Trophoblast cell (in vitro differentiated cells and primary cell): Measurements from ENCODE around the gene SLC37A3.

Source experiments
- DNase-seq, 2 donors: peaks; one replicate each; pipeline ENCODE4 v3.0.0-alpha.2; 2016
- H2AFZ ChIP-seq: 2 replicates; pipeline ENCODE4 v1.6.1; 2013; ENCODE audit warnings: low read length, moderate library complexity, mild to moderate bottlenecking; ENCODE audit not compliant: insufficient read depth, poor library complexity
- H2AK5ac ChIP-seq: 2 replicates; pipeline ENCODE4 v1.6.1; 2013; ENCODE audit warnings: mild to moderate bottlenecking, low read length
- H2BK120ac ChIP-seq: 2 replicates; pipeline ENCODE4 v1.6.1; 2013; ENCODE audit warnings: low read length, mild to moderate bottlenecking, moderate library complexity; ENCODE audit not compliant: insufficient read depth, poor library complexity
- H2BK12ac ChIP-seq: 2 replicates; pipeline ENCODE4 v1.6.1; 2013; ENCODE audit warnings: mild to moderate bottlenecking, low read length, moderate library complexity
- H2BK5ac ChIP-seq: 2 replicates; pipeline ENCODE4 v1.6.1; 2013; ENCODE audit warnings: low read length, low read depth, moderate library complexity, mild to moderate bottlenecking; ENCODE audit not compliant: poor library complexity
- H3K14ac ChIP-seq: 2 replicates; pipeline ENCODE4 v1.6.1; 2013; ENCODE audit warnings: mild to moderate bottlenecking, low read length
- H3K18ac ChIP-seq: 2 replicates; pipeline ENCODE4 v1.6.1; 2013; ENCODE audit warnings: mild to moderate bottlenecking, low read length
- H3K23ac ChIP-seq: 2 replicates; pipeline ENCODE4 v1.6.1; 2013; ENCODE audit warnings: low read length
- H3K27ac ChIP-seq: 2 replicates; pipeline ENCODE4 v1.5.1; 2013; ENCODE audit warnings: low read depth, mild to moderate bottlenecking, inconsistent platforms, low read length, moderate library complexity
- H3K27me3 ChIP-seq: 2 replicates; pipeline ENCODE4 v1.6.1; 2013; ENCODE audit warnings: inconsistent platforms, mild to moderate bottlenecking, low read length, moderate library complexity; ENCODE audit not compliant: insufficient read depth
- H3K36me3 ChIP-seq, 2 experiments: 1 replicate in 1 of 2; 2 replicates in 1 of 2; pipeline ENCODE4 v1.6.1; 2013; ENCODE audit warnings: low read length in 2 of 2, mild to moderate bottlenecking in 2 of 2, moderate library complexity in 1 of 2; ENCODE audit not compliant: insufficient read depth in 2 of 2, control insufficient read depth in 1 of 2
- H3K4ac ChIP-seq: 2 replicates; pipeline ENCODE4 v1.6.1; 2013; ENCODE audit warnings: low read depth, mild to moderate bottlenecking, low read length, moderate library complexity
- H3K4me1 ChIP-seq, 2 experiments: 1 replicate in 1 of 2; 2 replicates in 1 of 2; pipeline ENCODE4 v1.6.1; 2013; ENCODE audit warnings: low read length in 2 of 2, mild to moderate bottlenecking in 2 of 2, moderate library complexity in 1 of 2; ENCODE audit not compliant: insufficient read depth in 2 of 2, control insufficient read depth in 1 of 2
- H3K4me2 ChIP-seq: 2 replicates; pipeline ENCODE4 v1.6.1; 2013; ENCODE audit warnings: inconsistent platforms, mild to moderate bottlenecking, low read length, moderate library complexity
- H3K4me3 ChIP-seq: 2 replicates; pipeline ENCODE4 v1.5.1; 2013; ENCODE audit warnings: mild to moderate bottlenecking, low read depth, low read length, inconsistent platforms
- H3K79me1 ChIP-seq: one replicate; pipeline ENCODE4 v1.6.1; 2013; ENCODE audit warnings: low read length
- H3K79me2 ChIP-seq: 2 replicates; pipeline ENCODE4 v1.6.1; 2013; ENCODE audit warnings: low read length, mild to moderate bottlenecking; ENCODE audit not compliant: control insufficient read depth, insufficient read depth, poor library complexity
- H3K9ac ChIP-seq: 2 replicates; pipeline ENCODE4 v1.6.1; 2013; ENCODE audit warnings: mild to moderate bottlenecking, low read length
- H3K9me3 ChIP-seq: 2 replicates; pipeline ENCODE4 v1.6.1; 2013; ENCODE audit warnings: low read depth, mild to moderate bottlenecking, control low read depth, inconsistent platforms, low read length; ENCODE audit not compliant: insufficient read depth
- H4K12ac ChIP-seq: 2 replicates; pipeline ENCODE4 v1.6.1; 2013; ENCODE audit warnings: low read depth, mild to moderate bottlenecking, low read length, moderate library complexity
- H4K8ac ChIP-seq: 2 replicates; pipeline ENCODE4 v1.6.1; 2013; ENCODE audit warnings: low read depth, mild to moderate bottlenecking, low read length, moderate library complexity
- H4K91ac ChIP-seq: one replicate; pipeline ENCODE4 v1.6.1; 2013; ENCODE audit warnings: low read depth, mild to moderate bottlenecking, low read length, moderate library complexity
- WGBS: extraction: QIAGEN DNeasy Blood & Tissue Kit; methylation state at CpG from one replicate; pipeline ENCODE4 v1.1.7; 2013; ENCODE audit warnings: missing lambda C conversion rate; ENCODE audit not compliant: insufficient read length, insufficient coverage; ENCODE audit errors: extremely low coverage; 5-methylcytosine and 5-hydroxymethylcytosine counted together

Gene SLC37A3

DNA sequence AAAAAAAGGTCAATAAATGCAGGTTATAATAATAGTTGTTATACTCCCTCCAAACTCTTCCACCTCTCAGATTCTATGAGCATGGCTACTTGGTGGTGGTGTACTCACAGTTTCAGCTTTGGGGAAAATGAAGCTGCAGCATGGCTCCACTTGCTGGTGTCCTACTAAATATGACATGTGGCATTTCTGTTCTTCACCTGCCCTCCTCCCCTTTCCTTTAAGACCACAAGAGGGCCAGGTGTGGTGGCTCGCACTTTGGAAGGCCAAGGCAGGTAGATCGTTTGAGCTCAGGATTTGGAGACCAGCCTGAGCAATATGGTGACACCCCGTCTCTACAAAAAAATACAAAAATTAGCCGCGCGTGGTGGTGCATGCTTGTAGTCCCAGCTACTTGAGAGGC, 101.1 kb downstream of the SLC37A3 start:
- no peak overlapping the region for H4K12ac ChIP-seq
- no peak overlapping the region for H3K4me2 ChIP-seq
- H3K23ac ChIP-seq, result no peak overlapping the region
- no peak overlapping the region for H3K4ac ChIP-seq
- DNase-seq, result no peak
- no peak overlapping the region for H4K91ac ChIP-seq
- H3K36me3 ChIP-seq, result no peaks in the 10 kb centered on the region
- no peaks in the 10 kb centered on the region for H3K79me1 ChIP-seq
- no peak overlapping the region for H2AK5ac ChIP-seq
- no peak overlapping the region for H2BK120ac ChIP-seq
- H3K9ac ChIP-seq, result no peak overlapping the region
- no peaks in the 10 kb centered on the region for H3K9me3 ChIP-seq
- H3K4me1 ChIP-seq, result no peaks in the 10 kb centered on the region
- H2AFZ ChIP-seq, result no peak overlapping the region
- no peak overlapping the region for H2BK5ac ChIP-seq
- no peak overlapping the region for H3K18ac ChIP-seq
- H3K27ac ChIP-seq, result no peak overlapping the region
- no peak overlapping the region for H3K14ac ChIP-seq
- H3K27me3 ChIP-seq, result no peaks in the 10 kb centered on the region
- H2BK12ac ChIP-seq, result no peak overlapping the region
- no peak overlapping the region for H4K8ac ChIP-seq
- H3K4me3 ChIP-seq, result no peak overlapping the region
- WGBS, result no CpG with 5 or more reads among the region's 6 CpGs
- no peaks in the 10 kb centered on the region for H3K79me2 ChIP-seq

GRCh38 chr7:140295224-140295738, 103.0 kb downstream of the SLC37A3 start:
- Histone ChIP-seq H3K4ac (no peak overlapping the region), H4K12ac (no peak overlapping the region), H3K27me3 (no peaks in the 10 kb centered on the region), H2BK12ac (no peak overlapping the region), H3K79me2 (no peaks in the 10 kb centered on the region), H3K23ac (no peak overlapping the region), H3K18ac (no peak overlapping the region), H3K14ac (no peak overlapping the region), H4K91ac (no peak overlapping the region), H3K36me3 (no peaks in the 10 kb centered on the region), H2BK5ac (no peak overlapping the region), H3K9me3 (no peaks in the 10 kb centered on the region), H2AK5ac (no peak overlapping the region), H3K27ac (no peak overlapping the region), H4K8ac (no peak overlapping the region), H3K79me1 (no peaks in the 10 kb centered on the region), H3K9ac (no peak overlapping the region), H2BK120ac (no peak overlapping the region), H2AFZ (no peak overlapping the region), H3K4me1 (no peaks in the 10 kb centered on the region), H3K4me3 (no peak overlapping the region), H3K4me2 (no peak overlapping the region)
- WGBS, result no CpG with 5 or more reads among the region's 8 CpGs
- no peak for DNase-seq

DNA sequence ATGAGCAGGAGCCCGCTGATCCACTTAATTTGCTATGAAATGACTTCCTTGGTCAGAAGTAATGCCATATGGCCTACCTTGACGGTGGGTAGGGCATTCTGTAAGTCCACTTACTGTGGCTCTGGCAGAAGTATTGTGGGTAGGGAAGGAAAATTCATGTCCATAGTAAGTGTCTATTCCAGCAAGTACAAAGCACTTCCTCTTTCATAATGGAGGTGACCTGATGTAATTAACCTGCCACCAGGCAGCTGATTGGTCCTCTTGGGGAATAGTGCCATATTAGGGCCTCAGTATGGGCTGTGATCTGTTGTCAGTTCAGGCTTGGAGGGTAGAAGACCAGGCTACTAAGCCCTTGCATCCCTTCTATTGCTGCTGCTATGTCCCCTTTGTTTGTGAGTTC, 103.9 kb downstream of the SLC37A3 start:
- Histone ChIP-seq H2AK5ac (no peak overlapping the region), H4K12ac (no peak overlapping the region), H3K27ac (no peak overlapping the region), H3K79me1 (no peaks in the 10 kb centered on the region), H3K14ac (no peak overlapping the region), H2AFZ (no peak overlapping the region), H3K4ac (no peak overlapping the region), H3K4me3 (no peak overlapping the region), H4K8ac (no peak overlapping the region), H3K9ac (no peak overlapping the region), H3K27me3 (no peaks in the 10 kb centered on the region), H4K91ac (no peak overlapping the region), H2BK5ac (no peak overlapping the region), H3K18ac (no peak overlapping the region), H3K4me2 (no peak overlapping the region), H3K4me1 (no peaks in the 10 kb centered on the region), H3K36me3 (no peaks in the 10 kb centered on the region), H2BK12ac (no peak overlapping the region), H3K23ac (no peak overlapping the region), H3K9me3 (no peaks in the 10 kb centered on the region), H2BK120ac (no peak overlapping the region), H3K79me2 (no peaks in the 10 kb centered on the region)
- WGBS, result no CpG with 5 or more reads among the region's 2 CpGs
- DNase-seq, result no peak

DNA sequence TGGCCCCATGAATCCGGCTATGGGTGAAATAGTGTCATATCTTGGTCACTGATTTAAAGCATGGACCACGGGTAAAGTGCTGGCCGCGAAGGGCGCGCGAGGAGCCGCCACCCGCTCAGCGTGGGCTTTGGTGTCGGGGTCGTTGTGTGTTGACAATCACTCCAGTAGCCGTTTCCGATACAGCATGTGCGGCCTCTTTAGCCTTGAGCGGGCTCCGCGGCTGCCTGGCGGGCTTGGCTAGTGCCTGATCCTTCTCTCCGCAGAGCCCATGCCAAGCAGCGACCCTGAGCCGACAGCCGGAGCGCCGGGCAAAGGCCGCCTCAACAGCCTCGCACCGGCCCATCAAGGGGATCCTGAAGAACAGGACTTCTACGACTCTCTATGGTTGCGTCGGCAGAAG, 105.9 kb downstream of the SLC37A3 start:
- Histone ChIP-seq H3K79me1 (no peaks in the 10 kb centered on the region), H3K36me3 (no peaks in the 10 kb centered on the region), H3K4me3 (peak overlapping the region; percentile 13), H2BK12ac (no peak overlapping the region), H3K23ac (no peak overlapping the region), H3K14ac (no peak overlapping the region), H3K9me3 (no peaks in the 10 kb centered on the region), H3K9ac (no peak overlapping the region), H3K4me2 (no peak overlapping the region), H2BK120ac (no peak overlapping the region), H3K27me3 (no peaks in the 10 kb centered on the region), H3K27ac (no peak overlapping the region), H3K4ac (no peak overlapping the region), H3K18ac (no peak overlapping the region), H3K79me2 (no peaks in the 10 kb centered on the region), H3K4me1 (no peaks in the 10 kb centered on the region), H2AFZ (no peak overlapping the region), H4K8ac (no peak overlapping the region), H4K91ac (no peak overlapping the region), H4K12ac (no peak overlapping the region), H2AK5ac (no peak overlapping the region), H2BK5ac (no peak overlapping the region)
- DNase-seq, result no peak
- WGBS, result no CpG with 5 or more reads among the region's 31 CpGs
